ENCODE data around the gene F8. TPM values are rescaled to one million over a fixed set of nuclear protein-coding genes. Genes with fewer than 3 reads are reported as not detected.
"Not testable (repeated sequence)": the region's sequence is repeated elsewhere in the genome, so short reads cannot be mapped to it uniquely, and the experiment has no call there.

The F8 gene
- total RNA-seq, 1 donor from 2014 or later, result 43.4 TPM

DNA sequence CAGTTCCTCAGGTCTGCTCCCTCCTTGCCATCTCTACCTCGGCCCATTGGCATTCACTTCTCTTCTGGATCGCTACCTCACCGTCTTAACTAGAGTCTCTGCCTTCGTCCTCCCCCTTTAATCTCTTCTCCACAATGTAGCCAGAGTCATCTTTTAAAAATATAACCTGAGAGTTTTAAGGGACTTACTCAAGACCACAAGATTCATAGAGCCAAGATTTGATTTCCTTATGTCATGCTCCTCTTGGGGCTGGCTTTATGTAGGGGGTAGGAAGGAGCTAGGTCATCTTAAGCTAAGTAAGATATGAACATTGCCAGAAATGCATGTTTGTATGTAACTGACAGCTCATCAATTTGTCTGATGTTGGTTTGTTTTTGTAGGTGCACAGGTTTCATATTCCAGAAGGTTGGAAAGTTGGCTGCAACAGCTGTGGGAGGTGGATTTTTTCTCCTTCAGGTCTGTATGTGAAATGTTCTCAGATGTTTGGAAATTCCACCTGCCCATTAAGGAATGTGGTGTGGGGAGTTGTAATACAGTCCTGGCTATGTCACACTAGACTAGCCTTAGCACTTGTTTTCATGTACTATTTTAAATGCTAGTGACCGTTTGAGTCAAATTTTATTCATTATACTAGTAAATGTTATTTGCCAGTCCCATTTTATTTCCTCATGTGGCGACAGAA, 23.7 kb upstream of the F8 start:
- DNase-seq (ENCODE audit: low spot score), result no peak
- intact Hi-C loops (cut with DNase I), result no loop called here

DNA sequence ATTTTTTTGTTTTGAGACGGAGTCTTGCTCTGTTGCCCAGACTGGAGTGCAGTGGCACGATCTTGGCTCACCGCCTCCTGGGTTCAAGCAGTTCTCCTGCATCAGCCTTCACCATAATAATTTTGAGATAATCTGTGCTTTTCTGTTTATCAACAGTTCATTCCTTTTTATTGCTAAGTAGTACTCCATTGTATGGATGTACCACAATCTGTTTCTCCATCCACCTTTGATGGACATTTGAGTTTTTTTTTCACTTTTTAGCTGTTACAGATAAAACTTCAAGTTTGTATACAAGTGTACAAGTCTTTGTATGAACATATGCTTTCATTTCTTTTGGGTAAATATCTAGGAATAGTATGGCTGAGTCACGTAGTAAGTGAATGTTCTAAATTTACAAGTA, 13.2 kb upstream of the F8 start:
- no peak for DNase-seq (ENCODE audit: low spot score)
- intact Hi-C loops (cut with DNase I), result no loop called here

DNA sequence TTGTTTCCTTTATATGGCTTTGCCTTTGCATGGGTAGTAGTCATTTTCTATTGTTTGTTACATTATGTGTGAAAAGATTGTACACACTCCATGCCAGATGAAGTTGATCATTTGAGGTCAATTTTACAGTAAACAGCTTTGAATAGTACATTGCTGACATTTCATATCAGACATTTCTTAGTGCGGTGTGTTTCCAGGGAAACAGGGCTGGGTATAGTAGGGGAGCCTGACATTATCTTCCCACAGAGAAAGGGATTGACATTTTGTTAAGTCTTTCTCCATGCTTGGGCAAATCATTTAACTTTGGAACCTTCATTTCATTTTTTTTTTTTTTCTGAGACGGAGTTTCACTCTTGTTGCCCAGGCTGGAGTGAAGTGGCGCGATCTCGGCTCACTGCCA, 9.1 kb upstream of the F8 start:
- DNase-seq (ENCODE audit: low spot score), result no peak
- intact Hi-C loops (cut with DNase I), result no loop called here

DNA sequence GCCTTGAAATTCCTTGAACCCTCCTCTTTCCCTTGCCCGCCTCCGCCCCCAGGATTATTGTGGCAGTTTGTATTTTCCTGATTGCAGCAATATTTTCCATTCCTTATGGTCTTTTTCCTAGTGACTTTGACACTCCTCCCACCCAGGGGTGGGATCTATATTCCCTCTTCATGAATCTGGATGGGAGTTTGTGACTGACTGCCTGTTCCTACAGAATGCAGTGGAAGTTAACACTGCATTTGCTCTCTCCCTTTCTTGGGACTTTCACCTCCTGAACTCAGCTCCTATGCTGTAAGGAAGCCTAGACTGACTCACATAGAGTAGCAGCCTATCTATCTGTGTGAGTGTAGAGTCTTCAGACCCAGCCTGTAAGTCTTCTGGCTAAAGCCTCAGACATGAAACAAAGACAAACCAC, 6.4 kb upstream of the F8 start:
- intact Hi-C loops (cut with DNase I), result no loop called here
- DNase-seq (ENCODE audit: low spot score), result no peak

DNA sequence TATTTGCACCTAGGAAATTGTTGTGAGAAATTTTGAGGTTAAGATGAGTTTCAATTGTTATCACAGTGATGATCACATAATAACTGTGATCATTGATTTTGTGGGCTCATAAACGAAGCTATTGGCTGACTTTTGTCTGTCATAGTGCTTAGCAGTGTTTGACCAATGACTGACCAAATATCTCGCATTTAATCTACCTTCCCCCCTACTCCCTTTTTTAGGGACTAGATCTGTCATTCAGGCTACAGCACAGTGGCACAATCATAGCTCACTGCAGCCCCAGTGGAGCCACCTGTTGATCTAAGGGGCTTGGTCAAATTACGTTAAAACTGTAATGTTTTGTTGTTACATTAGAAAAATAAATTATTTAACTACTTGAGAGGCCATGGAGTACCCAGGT, 5.6 kb upstream of the F8 start:
- intact Hi-C loops (cut with DNase I), result no loop called here
- no peak for DNase-seq (ENCODE audit: low spot score)

DNA sequence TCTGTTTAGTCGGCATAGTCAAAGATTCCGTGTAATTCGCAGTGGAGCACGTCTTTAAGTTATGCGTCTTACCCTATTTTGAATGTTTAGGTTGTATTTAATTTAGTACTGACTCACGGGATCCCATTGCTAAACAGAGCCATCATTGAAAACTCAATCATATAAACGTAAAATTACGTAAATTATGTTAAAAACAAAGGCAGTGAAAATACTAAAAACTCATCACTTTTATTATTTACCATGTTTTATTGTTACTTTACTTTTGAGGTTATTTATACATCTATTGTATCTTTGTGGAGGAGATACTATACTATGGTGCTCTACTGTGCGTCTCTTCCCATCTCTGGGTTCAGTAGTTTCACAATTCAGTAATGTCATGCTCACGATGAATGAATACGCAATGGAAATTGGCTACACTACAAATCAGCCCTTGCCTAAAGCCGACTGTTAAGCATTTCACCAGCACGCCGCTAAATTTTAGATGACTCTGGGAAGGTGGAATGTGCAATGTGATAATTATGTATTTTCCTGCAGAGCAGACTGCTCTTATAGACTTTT, 5.1 kb upstream of the F8 start:
- no peak for DNase-seq (ENCODE audit: low spot score)
- intact Hi-C loops (cut with DNase I), result loop anchor here (2.0 kb wide), 1 partner anchor 43 kb away; the partner anchor contains the start of genes BRCC3, CMC4 and MTCP1

DNA sequence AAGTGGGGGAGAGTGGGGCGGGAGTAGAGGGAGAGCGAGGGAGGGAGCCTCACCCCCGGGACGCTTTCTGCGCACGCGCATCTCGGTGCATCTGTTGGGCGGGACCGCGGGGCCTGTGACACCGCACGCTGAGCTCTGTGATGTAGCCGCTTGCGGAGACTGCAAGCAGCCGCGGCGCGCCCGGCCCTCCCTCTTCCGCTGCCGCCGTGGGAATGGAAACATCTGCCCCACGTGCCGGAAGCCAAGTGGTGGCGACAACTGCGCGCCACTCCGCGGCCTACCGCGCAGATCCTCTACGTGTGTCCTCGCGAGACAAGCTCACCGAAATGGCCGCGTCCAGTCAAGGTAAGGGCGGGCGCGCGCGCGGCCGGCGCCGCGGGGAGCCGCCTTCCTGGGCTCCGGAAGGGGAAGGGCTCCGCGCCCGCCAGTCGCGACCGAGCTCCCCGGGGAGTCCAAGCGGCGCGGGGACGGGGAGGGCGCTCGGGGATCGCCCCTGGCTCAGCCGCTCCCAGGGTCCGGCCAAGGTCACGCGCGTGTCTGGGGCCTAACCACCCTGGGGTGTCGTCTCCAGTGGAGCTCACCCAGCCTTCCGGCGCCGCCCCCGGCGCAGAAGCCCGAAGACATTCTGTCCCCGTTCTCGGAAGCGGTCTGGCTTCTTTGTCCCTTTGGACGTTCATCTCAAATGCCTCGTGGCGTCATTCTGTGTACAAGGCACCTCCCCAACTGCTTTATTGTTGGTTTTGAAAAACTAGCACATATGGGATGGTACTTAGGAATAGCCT, 4.4 kb upstream of the F8 start, which contains the start of gene FUNDC2:
Gene FUNDC2 (plus strand): TSS at position 118 of the 782 bp plus-strand sequence. CDS start 95 bp downstream, at position 213.
- intact Hi-C loops (cut with DNase I), result loop anchor here (2.0 kb wide), 1 partner anchor 44 kb away; the partner anchor contains the start of genes BRCC3, CMC4 and MTCP1

DNA sequence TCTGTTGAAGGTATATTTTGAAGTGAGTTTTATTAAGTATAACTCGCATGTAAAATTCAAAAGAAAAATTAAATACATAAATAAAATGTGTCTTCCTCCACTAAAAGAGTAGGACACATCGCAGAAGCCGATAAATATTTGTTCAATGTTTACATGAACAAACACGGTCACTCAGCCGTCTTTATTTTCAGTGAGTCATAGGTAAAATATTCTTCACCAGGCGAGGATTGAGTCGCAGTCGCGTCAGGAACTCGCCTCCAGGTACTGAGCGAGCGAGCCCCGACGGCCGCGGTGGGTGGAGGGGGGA, 3.9 kb upstream of the F8 start:
- intact Hi-C loops (cut with DNase I), result loop anchor here (2.0 kb wide), 1 partner anchor 44 kb away; the partner anchor contains the start of genes BRCC3, CMC4 and MTCP1
- no peak for DNase-seq (ENCODE audit: low spot score)

More for the DNA sequence above, 4.4 kb upstream of the F8 start, which contains the start of gene FUNDC2:
- DNase-seq (ENCODE audit: low spot score), result peak; percentile 96

DNA sequence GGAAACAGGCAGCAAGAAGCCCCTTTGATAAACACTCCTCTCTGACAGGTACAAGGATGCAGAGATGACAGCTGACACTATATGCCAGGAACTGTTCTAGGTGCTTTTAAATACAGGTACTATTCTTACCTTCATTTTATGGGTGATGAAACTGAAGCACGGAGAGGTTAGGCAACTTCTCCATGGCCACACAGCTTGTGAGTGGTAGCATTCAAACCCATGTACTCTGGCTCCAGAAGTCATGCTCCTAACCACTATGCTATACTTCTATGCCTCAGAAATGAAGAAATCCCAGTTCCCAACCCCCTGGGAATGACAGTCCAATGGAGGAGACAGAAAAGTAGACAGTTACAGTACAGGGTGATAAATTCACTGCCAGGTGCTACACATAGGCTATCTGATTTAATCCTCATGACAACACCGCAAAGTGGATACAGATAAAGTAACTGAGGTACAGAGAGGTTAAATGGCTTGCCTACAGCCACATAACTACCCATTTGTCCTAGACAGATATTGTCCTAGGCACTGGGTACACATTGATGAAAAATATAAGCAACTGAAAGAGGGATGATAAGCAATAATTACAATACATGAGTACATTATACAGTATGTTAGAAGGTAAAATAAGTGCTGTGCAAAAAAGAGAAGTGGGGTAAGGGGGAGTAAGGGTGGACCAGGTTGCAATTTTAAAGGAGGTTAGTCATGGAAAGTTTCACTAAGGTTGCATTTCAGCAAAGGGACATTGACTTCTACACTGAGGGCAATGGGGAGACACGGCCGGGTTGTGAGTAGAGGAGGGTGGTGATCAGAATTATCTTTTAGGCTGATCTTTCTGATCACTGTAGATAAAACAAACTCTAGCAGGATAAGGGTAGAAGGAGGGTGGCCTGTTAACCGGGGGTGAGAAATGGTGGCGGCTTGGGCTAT, 1.6 kb upstream of the F8 start:
- DNase-seq (ENCODE audit: low spot score), result no peak
- intact Hi-C loops (cut with DNase I), result no loop called here

DNA sequence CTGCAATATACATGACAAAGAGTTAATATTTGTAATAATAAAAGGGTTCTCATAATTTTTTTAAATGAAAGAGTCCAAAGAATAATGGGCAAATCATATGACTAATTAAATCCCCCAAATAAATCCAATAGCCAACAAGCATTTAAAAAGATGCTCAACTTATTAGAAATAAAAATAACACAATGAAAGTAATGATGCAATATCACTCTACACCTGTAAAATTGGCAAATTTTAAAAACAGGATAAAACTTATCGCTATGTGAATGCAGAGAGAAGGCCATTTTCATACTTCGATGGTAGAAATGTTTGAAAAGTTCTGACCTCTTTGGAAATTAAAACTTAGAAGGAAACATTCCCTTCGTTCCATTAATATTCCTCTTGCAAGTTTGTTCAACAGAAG, 1.9 kb downstream of the F8 start:
- no peak for DNase-seq (ENCODE audit: low spot score)
- intact Hi-C loops (cut with DNase I), result no loop called here

DNA sequence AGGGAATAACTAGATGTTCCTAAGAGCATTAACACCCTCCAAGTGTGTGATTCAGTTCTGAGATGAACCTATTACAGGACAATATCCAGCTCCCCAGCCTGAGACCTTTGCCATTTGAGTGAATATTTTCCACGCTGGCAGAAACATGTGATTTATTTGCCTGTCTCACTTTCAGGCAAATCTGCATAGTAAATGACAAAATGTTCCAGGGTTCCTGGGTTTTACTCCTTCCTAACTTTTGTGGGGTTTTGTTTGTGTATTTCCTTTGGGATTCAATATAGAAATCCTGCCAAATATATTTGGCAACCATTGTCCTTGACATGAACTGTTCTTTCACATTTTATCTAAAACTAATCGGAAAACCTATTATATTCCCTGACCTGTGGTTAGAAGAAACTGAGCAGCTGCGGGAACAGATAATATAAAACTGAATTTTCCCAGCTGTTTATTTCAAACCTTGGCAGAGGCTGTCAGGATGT, 12.5 kb downstream of the F8 start:
- no peak for DNase-seq (ENCODE audit: low spot score)

DNA sequence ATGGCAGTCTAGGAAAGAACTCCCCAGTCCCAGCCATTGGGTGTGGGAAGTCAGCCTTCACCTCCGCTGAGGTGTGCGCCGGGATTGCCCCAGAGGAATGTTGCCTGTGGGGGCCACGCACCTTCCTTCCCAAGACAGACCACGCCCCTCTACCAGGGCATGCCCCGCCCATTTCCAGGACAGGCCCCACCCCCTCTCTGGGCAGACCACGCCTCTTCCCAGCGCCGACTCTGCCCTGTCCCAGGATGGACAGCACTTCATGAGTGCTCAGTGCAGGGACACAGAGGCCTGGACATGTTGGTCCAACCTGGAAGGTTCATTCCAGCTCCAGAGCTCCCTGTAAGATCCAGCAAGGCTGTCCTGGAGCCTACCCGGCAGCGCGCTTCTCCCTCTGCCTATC, 13.9 kb downstream of the F8 start:
- intact Hi-C loops (cut with DNase I); DNase-seq (ENCODE audit: low spot score): not testable (repeated sequence)

More for the DNA sequence above, 12.5 kb downstream of the F8 start:
- intact Hi-C loops (cut with DNase I), result no loop called here

DNA sequence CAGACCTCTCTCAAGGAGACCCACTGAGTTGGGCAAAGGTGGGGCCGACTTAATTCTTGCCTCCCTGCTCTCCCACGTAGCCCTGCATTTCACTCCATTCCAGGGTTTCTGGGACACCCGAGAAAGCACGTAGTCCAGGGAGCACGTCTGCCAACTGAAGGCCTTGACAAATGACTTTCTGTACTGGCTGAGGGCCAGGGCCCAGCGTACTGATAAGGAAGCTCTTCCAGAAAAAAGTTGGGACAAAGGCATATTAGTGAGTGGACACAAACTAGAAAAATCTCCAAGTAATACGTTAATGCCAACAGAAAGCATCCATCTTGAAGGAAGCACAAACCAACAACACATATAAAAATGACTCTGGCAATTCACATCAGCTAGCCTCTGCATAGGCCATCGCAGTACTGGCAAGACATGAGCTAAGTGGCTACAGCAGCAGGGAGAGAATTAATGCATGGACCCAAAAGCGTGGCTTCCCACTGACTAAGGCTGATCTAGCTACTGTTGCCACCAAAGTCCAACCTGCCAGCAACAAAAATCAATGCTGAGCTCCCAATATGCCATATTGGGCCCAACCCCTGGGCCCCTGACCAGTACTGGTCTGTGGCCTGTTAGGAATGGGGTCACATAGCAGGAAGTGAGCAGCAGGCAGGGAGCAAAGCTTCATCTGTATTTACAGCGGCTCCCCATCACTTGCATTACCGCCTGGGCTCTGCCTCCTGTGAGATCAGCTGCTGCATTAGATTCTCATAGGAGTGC, 15.4 kb downstream of the F8 start:
- intact Hi-C loops (cut with DNase I), result not testable (repeated sequence)

DNA sequence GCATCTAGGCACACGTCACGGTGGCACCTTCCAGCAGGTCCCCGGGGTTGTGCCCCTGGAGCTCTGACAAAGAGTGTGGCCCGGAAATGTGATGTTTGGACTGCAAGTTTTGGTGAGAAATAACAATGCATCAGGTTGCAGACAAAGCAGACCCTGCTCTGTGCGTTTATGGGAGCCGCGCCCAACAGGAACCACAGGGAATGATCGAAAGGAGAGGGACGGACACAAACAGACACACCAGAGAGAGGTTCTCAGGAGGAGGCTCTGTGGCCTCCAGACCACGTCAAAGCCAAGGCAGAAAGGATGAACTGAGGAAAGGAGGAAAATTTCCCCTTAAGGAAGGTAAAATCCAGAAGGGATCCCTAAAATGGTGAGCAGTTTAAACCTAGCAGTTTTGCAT, 16.1 kb downstream of the F8 start:
- intact Hi-C loops (cut with DNase I); DNase-seq (ENCODE audit: low spot score): not testable (repeated sequence)

More for the DNA sequence above, 15.4 kb downstream of the F8 start:
- DNase-seq (ENCODE audit: low spot score), result not testable (repeated sequence)

DNA sequence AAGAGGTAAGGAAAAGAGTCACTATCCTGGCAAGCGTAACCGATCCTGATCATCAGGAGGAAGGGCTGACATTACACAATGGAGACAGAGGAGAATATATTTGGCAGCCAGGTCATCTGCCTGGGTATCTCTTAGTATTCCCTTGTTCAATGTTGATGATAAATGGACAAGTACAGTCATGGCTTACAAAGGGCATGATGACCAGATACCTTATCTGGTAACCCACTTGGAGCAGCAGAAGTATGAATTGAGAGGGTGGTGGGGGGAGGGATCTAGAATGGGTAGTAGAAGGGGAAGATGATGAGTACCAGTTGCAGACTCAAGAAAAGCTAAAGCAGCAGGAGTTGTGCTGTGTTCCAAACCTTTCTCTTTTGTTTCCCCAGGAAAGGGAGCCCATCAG, 17.3 kb downstream of the F8 start:
- intact Hi-C loops (cut with DNase I), result no loop called here
- DNase-seq (ENCODE audit: low spot score), result no peak

DNA sequence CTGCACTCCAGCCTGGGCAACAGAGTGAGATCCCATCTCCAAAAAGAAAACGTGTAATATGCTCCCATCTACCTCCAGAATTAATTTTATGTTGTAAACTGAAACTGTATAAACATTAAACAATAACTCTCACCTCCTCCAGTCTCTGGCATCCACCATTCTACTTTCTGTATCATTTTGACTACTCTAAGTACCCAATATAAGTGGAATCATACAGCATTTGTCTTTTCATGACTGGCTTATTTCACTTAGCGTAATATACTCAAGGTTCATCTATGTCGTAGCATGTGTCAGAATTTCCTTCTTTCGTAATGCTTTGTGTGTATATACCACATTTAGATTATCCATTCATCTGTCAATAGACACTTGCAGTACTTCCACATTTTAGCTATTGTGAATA, 20.6 kb downstream of the F8 start:
- intact Hi-C loops (cut with DNase I), result no loop called here
- DNase-seq (ENCODE audit: low spot score), result no peak

DNA sequence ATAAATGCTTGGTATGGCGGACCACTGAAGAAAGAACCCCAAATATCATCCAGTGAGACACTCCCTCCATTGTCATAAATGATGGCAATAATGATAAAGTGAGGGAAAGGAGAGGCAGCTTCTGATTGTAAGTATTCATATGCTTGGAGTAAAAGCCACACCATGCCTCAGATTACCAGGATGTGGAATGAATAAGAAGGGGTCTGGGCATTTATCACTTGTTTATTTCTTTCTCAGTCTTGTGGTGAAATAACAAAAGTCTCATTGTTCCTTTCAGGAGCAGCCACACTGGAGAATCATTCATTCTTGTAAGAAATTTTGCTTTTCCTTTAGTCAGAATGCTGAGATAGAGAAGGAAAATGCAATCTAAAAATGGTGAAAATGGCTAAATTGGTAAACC, 21.7 kb downstream of the F8 start:
- intact Hi-C loops (cut with DNase I), result no loop called here
- DNase-seq (ENCODE audit: low spot score), result no peak

DNA sequence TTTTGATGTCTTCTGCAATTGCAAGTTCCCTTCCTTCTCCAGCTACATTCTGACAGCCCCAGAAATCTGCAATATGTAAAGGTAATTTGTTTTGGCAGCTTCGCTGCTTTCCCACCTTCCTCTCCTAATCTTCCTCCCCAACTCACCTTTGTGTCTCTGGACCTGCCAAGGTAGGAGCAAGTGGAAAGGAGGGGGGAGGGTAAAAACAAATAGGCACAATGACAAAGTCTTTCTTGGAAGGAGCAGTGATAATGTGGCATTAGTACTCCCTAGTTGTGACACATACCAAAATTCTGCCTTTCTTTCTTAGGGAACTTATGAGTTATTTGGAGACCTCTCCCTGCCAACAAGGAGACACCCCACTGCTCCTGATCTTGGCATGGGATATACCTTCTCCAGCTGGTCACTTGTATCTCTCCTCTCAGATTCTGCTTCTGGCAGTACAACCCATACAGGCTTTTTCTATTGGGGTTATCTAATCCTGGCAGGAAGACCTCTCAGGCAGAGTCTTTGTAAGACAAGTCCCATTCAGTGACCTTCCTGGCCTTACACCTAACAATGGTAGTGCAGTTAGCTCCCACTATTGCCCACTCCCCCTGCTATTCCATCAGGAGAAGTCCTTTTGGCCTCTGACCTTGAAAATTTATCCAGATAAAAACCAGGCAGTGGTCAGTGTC, 24.2 kb downstream of the F8 start:
- intact Hi-C loops (cut with DNase I), result no loop called here

More for the DNA sequence above, 24.2 kb downstream of the F8 start:
- DNase-seq (ENCODE audit: low spot score), result no peak
